ENCODE measurements around the gene GEMIN8.

GRCh38 chrX:14076639-14077038 is 46.9 kb upstream of the GEMIN8 start:
- TF ChIP-seq CTCF (IDR thresholded peaks at IDR 0.05) (no peak), SIN3A (IDR thresholded peaks at IDR 0.05; ENCODE audit: borderline replicate concordance, insufficient read depth, low read depth, low read length) (no peak)

All from Panc1 (cell line).